HG03432 (cell line): ENCODE results near the gene CISD2.
"Not testable (repeated sequence)": the region's sequence is repeated elsewhere in the genome, so short reads cannot be mapped to it uniquely, and the experiment has no call there.

Experiments used
- ATAC-seq: cut with Tn5 transposase; IDR thresholded peaks from one replicate; pipeline ENCODE4 v1.9.1; 2021; ENCODE audit warnings: mild to moderate bottlenecking, moderate library complexity; ENCODE audit not compliant: unreplicated experiment

The CISD2 gene, protein sequence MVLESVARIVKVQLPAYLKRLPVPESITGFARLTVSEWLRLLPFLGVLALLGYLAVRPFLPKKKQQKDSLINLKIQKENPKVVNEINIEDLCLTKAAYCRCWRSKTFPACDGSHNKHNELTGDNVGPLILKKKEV

DNA sequence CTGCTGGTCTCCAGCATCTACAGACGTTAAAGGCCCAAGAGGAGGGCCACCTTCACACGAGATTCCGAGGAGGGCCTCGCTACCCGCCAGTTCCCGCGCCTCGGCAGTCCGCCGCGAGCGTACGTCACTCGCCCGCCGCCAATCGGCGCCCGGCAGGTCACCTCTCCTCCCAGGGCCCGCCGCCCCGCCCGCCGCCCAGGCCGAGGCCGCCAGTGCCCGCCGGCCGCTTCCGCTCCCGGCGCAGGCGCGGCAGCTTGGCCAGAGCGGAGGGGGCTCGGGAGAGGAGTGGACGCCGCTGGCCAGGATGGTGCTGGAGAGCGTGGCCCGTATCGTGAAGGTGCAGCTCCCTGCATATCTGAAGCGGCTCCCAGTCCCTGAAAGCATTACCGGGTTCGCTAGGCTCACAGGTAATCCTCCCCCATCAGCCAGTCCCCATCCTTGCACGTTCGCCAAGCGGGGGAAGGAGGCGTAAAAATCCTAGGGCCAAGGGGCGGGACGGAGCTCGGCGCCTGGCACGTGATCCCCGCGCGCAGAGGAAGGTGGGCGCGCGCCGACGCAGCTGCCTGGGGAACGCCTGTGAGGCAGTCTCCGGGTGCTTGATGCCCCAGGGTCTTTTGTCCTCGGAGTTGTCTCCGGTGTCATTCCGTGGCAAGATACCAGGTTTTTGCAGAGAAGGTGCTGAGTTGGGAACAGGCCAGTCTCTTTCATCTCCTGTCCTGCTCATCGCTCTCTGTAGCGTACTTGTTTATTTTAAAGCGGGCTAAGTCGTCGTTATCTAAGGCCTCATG lies at the start of gene CISD2:
Gene CISD2 (plus strand): TSS at position 212 of the 788 bp plus-strand sequence. CDS start 93 bp downstream, at position 305.
- peak; percentile 91 for ATAC-seq

DNA sequence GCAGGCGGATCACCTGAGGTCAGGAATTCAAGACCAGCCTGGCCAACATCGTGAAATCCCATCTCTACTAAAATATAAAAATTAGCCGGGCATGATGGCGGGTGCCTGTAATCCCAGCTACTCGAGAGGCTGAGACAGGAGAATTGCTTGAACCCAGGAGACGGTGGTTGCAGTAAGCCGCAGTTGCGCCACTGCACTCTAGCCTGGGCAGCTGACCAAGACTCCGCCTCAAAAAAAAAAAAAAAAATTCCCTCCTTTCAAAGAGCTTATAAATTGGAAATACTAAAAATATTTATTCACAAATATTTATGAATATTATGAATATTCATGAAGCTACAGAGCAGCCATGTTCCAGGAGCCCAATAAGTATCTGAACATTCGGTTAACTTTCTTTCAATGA lies 49.7 kb upstream of the CISD2 start:
- not testable (repeated sequence) for ATAC-seq

DNA sequence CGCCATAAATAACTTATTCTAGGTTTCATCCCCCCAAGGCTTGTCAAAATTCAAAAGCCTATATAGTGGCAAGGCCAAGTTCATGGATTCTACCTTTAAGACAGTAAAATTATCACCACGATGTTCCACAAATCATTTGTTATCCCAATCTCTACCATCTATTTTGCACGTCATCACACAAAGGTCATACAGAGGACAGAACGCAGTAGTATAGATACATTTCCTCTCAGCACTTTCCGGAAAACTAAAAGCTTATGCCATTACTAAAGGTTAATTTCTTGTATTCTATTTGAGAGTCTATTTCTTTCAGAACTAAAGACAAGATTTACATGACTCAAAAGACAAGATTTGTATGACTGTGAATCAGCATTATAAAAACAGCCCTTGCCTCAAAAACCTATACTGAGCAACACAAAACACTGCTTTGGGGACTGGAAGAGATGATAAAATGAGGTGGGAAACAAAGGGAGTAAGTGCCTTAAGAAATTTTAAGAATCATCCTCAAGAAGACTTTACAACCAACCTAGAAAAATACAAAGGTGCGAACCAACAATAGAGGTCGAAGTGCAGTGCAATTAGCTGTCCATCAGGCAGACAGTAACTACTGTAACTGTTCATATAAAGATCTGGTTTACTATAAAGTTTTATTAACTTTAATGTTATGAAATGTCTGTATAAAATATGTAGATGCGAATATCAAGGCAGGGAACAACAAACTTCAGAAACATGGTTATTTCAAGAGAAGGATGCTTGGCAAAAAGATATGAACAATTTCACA lies 49.0 kb upstream of the CISD2 start:
- ATAC-seq, result no peak

DNA sequence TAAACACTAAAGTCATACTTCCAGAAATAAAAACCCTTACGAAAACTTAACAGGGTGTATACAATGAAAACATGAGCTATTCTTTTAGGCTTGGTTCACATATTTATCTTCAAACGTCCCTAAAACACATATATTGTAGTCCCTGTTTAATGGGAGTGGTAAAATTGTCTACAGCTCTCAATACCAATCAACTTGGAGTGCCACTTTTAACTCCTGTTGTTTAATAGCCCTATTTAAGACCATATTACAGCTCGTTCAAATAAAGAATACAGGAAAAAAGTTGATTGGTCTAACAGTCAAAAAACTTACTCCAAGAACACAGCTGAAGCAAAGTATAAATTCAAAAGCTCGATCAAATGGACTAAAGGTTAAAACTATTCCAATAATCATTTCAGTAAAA lies 45.3 kb upstream of the CISD2 start:
- no peak for ATAC-seq

DNA sequence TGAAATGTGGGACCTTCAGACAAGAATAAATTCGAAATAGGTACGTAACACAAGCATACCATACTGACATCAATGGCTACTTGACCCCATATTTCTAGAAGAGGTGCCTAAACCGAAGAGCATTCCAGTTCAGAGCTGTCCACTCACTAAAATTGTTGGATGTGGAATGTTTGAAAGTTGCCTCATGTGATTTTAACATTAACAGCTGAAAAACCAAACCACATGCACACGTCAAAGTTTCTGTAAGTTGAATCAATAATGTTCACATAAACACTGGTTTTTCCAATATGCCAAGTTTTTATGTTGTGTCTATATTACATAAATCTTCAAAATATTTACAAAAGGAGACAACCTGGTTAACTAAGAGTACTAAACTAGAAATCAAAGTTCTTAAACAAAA lies 44.9 kb upstream of the CISD2 start:
- ATAC-seq, result no peak

DNA sequence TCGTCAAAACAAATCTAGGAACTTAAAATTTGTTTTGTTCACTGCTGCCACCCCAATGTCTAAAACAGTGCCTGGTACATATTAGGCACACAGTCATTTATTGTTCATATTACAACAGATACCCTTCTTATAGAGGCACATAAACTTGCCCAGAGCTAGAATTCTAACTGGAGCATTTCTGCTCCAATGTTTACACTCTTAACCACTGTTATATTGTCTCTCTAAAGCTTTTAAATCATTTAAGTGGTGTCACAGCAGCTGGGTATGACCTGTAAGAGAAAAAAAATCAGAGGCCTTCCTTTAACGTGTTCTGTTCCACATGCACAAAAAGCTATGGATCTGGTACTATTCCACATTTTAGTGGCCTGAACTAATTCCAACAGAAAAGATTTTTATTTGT lies 44.4 kb upstream of the CISD2 start:
- no peak for ATAC-seq

DNA sequence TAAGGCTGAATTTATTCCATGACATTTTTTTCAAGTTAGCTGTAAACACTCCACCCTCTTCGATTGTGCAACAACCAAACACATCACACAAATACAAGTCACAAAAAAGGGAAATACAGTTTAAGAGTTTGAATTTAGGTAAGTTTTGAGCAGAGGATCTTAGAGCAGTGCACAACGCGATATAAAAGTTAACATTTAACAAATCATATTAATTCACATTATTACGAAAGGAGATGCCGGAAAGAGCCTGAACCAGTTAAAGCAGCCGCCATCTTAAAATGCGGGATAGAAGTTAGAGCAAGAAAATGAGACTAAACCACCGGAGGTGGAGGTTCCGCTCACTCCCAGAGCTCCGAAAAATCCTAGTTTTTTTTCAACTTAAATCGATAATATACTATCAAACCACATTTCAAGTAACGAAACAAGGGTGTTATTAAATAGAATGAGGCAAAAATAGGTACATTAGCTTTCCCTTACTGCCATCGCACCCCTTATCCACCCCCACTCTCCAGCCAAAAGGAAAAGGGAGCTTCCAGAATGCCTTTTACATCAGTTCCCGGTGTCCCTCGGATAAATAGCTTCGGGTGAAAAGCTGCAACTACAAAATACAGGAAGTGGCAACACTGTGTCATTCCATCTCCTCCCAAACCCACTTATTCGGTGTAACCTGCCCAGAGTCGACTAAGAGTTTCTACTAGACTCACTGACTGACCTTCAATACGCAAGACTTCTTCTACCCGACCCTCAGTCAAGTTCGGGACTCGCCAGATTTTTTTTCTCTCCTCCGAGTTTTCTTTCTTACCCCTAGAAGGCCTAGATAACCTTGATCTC lies 43.3 kb upstream of the CISD2 start:
- ATAC-seq, result no peak

DNA sequence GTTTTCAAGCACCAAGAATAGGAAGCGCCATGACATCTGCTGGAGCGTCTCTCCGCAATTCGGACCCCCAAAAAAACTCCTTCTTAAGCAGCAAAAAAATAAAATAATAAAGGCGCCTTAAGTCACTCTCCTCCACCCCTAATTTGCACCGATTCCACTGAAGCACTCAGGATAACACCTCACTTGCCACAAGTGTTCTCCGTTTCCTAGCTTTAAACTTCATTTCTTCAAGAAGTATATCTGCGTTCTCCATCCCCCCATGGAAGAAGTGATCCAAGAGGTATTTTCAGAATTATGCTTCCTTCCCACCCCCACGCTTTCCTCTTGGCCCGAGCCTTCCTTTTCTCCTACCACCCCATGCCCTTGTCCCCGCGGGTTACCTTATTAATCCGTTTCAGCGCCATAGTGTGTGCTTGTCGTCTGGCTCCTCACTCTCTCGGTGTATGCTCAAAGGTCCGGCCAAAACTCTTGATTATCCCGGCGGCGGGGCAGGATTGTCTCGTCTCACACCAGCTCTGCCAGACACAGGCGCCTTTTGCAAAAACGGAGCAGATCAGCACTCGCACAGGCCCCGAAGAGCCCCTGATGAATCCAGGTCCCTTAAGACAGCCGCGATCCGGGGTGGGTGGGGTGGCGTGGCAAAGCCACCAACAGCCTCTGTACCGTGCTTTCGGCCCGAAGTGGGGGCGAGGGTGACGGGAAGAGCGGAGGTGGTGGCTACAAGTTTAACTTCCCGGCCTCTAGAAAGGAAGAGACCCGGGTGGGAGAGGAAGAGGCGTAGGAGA lies 42.5 kb upstream of the CISD2 start:
- no peak for ATAC-seq

DNA sequence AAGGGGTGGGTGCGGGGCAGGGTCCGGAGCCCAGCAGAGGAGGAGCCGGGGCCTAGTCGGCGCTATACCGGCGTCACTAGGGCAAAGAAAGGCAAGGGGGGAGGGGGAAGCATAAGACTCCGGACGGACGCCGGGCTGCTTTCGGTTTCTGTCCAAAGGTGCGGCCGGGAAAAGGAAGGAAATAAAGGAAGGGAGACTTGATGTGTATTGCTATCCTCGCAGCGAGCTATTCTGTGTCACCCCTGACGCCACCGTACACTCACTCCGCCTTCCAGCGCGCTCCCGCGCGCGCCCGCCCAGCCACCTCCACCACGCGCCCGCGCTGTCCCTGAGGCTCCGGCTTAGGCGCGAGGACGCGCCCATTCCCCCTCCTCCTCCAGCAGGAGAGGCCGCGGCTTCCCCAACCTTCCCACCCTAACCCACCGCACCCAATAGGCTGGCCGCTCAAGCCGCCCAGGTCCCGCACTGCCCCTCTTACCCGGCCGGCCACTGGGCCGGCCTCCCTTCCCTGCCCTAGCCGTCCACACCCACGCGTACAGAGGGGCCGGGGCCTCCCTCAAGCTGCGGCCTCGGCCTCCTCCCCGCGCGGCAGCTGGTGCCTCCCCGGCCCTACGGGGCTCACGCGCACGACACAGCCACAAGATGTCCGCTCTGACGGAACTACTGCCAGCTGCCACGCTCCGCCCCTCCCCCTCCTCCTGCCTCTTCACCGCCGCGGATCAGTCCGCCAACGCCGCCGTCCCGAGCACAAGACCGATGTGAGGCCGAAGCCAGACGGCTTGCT lies 41.7 kb upstream of the CISD2 start, which contains the start of gene UBE2D3:
Gene UBE2D3 (minus strand): TSS at position 662 of the 784 bp plus-strand sequence. CDS start 1,043 bp downstream, outside the sequence.
- peak; percentile 45 for ATAC-seq

DNA sequence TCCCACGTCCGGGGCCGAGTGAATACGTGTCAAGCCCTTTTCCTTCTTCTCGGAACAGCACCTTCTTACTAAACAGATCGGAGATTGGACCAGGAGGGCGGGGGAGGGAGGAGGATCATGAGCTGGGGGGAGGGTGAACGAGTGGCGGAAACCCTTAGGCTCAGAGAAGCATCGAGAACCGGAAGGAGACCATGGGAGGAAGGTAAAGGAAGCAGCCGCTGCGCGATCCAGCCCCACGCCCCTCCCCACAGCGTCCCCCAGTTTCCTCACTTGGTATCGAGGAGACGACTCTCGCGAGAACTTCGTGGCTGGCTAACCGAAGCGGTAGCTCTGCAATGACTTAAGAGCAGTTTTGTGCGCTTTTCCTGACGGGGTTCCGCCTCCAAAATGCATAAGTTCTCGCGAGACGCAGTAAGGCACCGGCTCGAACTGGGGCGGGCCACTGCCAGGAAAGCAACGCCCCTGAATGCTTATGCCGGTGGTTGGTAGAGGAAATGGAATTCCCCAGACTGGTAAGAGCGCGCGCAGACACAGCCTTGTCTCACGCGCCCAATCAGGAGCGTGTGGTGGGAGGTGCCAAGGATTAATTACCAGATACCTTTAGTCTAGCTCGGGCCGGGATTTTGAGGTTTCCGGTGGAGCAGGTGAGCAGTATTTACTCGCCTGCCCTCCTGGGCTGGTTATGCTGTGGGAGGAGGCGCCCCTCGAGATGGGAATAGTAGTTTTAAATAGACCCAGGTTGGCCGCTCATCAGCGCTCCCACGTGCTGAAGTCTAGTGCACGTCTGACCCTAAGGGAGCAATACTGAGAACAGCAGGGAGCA lies 40.9 kb upstream of the CISD2 start:
- ATAC-seq, result peak; percentile 83

DNA sequence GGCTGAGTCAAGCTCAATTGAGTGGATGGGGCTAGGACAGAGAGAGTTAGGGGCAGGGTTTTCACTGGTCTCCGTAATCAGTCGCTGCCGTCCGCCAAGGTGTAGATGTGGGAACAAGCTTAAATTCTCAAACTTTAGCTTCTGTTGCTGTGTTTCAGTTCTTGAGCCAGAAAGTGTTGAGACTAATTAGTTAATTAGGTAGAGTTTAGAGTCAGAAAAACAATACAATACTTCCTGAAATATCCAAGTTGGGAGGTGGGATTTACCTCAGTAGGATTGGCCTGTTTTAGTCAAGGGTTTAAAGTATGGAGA lies 40.3 kb upstream of the CISD2 start:
- no peak for ATAC-seq

DNA sequence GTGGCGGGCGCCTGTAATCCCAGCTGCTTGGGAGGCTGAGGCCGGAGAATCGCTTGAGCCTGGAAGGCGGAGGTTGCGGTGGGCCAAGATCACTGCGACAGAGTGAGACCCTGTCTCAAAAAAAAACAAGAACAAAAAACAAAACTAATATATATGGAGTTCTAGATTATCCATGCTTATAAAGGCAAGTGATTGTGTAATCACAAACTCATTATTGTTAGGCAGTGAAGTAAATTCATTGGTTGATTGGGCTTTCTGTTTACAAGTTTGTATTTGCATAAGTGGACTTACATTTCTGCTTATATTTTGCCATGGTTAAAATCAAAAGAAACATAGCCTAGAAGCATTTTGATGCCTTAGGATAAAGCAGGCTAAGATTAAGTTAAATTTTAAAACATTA lies 39.0 kb upstream of the CISD2 start:
- no peak for ATAC-seq

DNA sequence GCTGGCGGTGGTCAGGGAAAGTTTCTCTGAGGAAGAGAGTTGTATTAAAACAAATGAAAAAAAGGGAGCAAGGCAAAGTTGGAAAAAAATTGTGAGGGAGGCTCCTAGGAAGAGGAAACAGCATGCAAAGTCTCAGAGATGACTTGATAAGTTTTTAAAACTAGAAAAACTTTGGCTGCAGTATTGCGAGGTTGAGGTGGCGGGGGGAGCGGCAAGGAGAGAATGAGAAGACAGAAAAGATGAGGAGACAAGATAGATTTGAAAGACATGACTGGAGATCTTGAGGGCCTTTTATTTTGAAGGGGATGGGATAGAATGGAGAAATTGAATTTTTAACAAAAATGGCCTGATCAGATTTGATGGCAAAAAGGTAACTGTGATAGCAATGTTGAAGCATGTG lies 36.7 kb upstream of the CISD2 start:
- no peak for ATAC-seq

DNA sequence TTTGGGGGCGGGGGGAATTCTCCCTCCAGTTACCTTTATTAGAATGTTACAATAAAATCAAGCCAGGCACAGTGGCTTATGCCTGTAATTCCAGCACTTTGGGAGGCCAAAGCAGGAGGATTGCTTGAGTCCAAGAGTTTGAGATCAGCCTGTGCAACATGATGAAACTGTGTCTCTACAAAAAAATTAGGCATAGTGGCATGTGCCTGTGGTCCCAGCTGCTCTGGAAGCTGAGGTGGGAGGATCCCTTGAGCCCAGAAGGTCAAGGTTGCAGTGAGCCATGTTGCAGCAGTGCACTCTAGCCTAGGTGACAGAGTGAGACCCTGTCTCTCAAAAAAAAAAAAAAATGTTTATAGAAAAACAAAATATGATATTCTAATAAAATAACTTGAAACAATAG lies 36.1 kb upstream of the CISD2 start:
- ATAC-seq, result no peak

DNA sequence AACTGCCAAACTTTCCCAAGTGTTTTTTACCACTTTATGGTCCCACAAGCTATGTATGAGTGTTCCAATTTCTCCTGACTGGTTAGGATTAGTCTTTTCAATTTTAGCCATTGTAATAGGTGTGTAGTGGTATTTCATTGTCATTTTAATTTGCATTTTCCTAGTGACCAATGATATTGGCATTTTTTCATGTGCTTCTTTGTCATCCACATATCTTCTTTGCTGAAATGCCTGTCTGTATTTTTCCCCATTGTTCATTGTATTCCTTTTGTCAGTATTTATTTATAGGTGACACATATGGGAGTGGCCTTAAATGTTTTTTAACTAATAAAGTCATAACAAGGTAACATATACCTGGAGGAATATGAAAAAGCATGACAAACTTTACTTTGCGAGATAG lies 32.2 kb upstream of the CISD2 start:
- no peak for ATAC-seq

DNA sequence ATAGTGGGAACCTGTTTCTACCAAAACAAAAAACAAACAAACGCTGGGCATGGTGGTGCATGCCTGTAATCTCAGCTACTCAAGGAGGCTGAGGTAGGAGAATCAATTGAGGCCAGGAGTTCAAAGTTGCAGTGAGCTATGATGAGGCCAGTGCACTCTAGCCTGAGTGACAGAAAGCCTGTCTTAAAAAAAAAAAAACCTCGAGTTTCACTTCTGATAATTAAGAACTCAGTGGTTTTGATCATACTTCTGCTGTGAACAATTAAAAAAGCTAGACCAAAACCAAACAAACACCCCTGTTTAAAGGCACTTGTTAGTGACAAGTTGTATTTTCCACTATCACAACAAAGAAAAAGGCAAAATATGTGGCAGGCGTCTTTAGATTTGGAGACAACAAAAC lies 26.4 kb upstream of the CISD2 start:
- ATAC-seq, result no peak

DNA sequence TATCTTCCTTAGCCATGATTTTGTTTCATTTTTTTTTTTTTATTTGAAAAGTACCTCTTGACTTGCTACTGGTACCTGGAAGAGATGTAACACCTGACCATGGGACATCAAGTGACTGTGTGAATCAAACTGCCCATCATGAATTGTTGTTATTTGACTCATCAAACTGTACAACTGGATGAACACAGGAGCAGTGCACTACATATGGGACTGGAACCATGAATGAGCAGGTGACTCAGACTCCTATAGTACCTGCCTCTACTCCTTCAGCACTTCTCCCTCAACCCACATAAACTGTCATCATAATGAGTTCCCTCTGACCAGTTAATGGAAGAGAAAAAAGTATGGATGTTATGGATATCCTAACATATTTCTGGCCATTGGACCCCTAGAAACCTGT lies 25.5 kb upstream of the CISD2 start:
- ATAC-seq, result no peak

DNA sequence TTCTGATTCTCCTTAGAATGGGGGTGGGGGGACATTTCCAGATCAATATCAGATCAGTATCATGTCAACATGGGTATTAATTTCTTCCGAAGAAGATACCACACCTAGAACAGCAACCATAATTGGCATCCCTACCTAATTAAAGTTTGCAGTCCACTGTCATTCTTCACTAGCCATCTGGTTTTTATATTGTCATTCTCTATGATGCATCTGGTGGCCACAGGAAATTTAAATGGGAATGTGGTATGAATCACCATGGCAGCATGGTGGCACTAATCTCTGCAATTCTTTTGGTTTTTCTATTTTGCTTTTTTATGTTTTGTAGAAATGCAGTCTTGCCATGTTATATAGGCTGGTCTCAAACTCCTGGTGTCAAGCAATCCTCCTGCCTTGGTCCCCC lies 24.9 kb upstream of the CISD2 start:
- no peak for ATAC-seq

DNA sequence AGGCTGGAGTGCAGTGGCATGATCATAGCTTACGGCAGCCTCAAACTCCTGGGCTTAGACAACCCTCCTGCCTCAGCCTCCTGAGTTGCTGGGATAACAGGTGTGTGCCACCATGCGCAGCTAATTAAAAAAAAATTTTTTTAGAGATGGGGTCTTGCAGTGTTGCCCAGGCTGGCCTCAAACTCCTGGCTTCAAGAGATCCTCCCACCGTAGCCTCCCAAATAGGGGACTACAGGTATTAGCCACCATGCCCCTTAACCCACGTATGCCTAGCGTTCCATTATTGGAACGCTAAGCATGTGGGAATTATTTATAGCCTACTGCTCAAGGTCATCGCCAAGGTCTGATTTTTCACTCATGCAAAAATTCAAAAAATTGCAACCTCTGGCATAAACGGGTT lies 21.1 kb upstream of the CISD2 start:
- no peak for ATAC-seq
